ENCODE data around the gene CREB3L1. TPM values are rescaled to one million over a fixed set of nuclear protein-coding genes. Genes with fewer than 3 reads are reported as not detected.

CREB3L1 gene
- total RNA-seq, 4 donors from 2014 or later, result 0.27 to 0.69 (median 0.57) TPM

GRCh38 chr11:46238967-46239800 lies 38.3 kb upstream of the CREB3L1 start:
- peak; percentile 69 to 73 for ATAC-seq

GRCh38 chr11:46239801-46240061 lies 37.7 kb upstream of the CREB3L1 start:
- in situ Hi-C loops (cut with MboI; ENCODE audit: low sequenced_read_pairs in 4 of 4) (loop anchor here (5.0 to 25.0 kb wide), 2 partner anchors 73 to 298 kb away; no protein-coding TSS in a partner anchor), intact Hi-C loops (cut with DNase I; ENCODE audit: low total_unique reads) (loop anchor here (1.0 to 5.0 kb wide), 2 partner anchors 69 to 117 kb away; partner anchors contain the start of gene PHF21A)
- Histone ChIP-seq H3K4me1 (peaks cover 10 to 22% of the 10 kb centered on the region in 2 donors), H3K36me3 (no peaks in the 10 kb centered on the region), H3K27me3 (peaks cover 0 to 18% (median 6%) of the 10 kb centered on the region in 3 donors), H3K9me3 (no peaks in the 10 kb centered on the region), H3K4me3 (no peak overlapping the region), H3K27ac (peak overlapping the region in 1 of 4 donors; percentile 66)
- ATAC-seq (no peak), DNase-seq (no peak)
- no peak for TF ChIP-seq POLR2A (IDR thresholded peaks at IDR 0.05)
- no peak for TF ChIP-seq CTCF (IDR thresholded peaks at IDR 0.05 in 4 of 5, conservative IDR thresholded peaks at IDR 0.05 in 1 of 5)

More at GRCh38 chr11:46238967-46239800, 38.3 kb upstream of the CREB3L1 start:
- Histone ChIP-seq H3K27ac (peak overlapping the region; percentile 1 to 71 (median 68)), H3K9me3 (no peaks in the 10 kb centered on the region), H3K36me3 (no peaks in the 10 kb centered on the region), H3K4me3 (peak overlapping the region; percentile 39 to 65 (median 56)), H3K27me3 (peaks cover 0 to 18% (median 6%) of the 10 kb centered on the region in 3 donors), H3K4me1 (peaks cover 10 to 22% of the 10 kb centered on the region in 2 donors)
- no peak for TF ChIP-seq POLR2A (IDR thresholded peaks at IDR 0.05)
- TF ChIP-seq CTCF (IDR thresholded peaks at IDR 0.05 in 4 of 5, conservative IDR thresholded peaks at IDR 0.05 in 1 of 5), result peak; percentile 95 to 100 (median 99)
- DNase-seq, result peak; percentile 48 to 71
- intact Hi-C loops (cut with DNase I; ENCODE audit: low total_unique reads), result loop anchor here (1.0 to 5.0 kb wide), 2 partner anchors 69 to 117 kb away; partner anchors contain the start of gene PHF21A
- in situ Hi-C loops (cut with MboI; ENCODE audit: low sequenced_read_pairs in 4 of 4), result loop anchor here in 2 of 4 donors (25.0 kb wide), 1 partner anchor 298 kb away; no protein-coding TSS in a partner anchor

- H3K4me1 ChIP-seq, result peaks cover 10 to 22% of the 10 kb centered on the region in 2 donors
These were observed 37.1 kb upstream of the CREB3L1 start for GRCh38 chr11:46240371-46240770.

GRCh38 chr11:46240861-46241260 lies 36.6 kb upstream of the CREB3L1 start:
- Histone ChIP-seq H3K4me1 (peaks cover 10 to 22% of the 10 kb centered on the region in 2 donors), H3K36me3 (no peaks in the 10 kb centered on the region), H3K27ac (no peak overlapping the region), H3K9me3 (no peaks in the 10 kb centered on the region), H3K4me3 (no peak overlapping the region), H3K27me3 (peaks cover 0 to 18% (median 6%) of the 10 kb centered on the region in 3 donors)
- in situ Hi-C loops (cut with MboI; ENCODE audit: low sequenced_read_pairs in 4 of 4), result loop anchor here (5.0 to 25.0 kb wide), 2 partner anchors 71 to 296 kb away; no protein-coding TSS in a partner anchor
- ATAC-seq (no peak), DNase-seq (no peak)
- intact Hi-C loops (cut with DNase I; ENCODE audit: low total_unique reads), result no loop called here
- TF ChIP-seq CTCF (IDR thresholded peaks at IDR 0.05 in 4 of 5, conservative IDR thresholded peaks at IDR 0.05 in 1 of 5) (no peak), POLR2A (IDR thresholded peaks at IDR 0.05) (no peak)

More at GRCh38 chr11:46240371-46240770, 37.1 kb upstream of the CREB3L1 start:
- ATAC-seq (no peak), DNase-seq (no peak)
- peaks cover 0 to 18% (median 6%) of the 10 kb centered on the region in 3 donors for H3K27me3 ChIP-seq
- TF ChIP-seq POLR2A (IDR thresholded peaks at IDR 0.05) (no peak), CTCF (IDR thresholded peaks at IDR 0.05 in 4 of 5, conservative IDR thresholded peaks at IDR 0.05 in 1 of 5) (no peak)
- intact Hi-C loops (cut with DNase I; ENCODE audit: low total_unique reads) (no loop called here), in situ Hi-C loops (cut with MboI; ENCODE audit: low sequenced_read_pairs in 4 of 4) (loop anchor here (5.0 to 25.0 kb wide), 2 partner anchors 72 to 297 kb away; no protein-coding TSS in a partner anchor)
- no peaks in the 10 kb centered on the region for H3K9me3 ChIP-seq
- no peak overlapping the region for H3K4me3 ChIP-seq
- H3K36me3 ChIP-seq, result no peaks in the 10 kb centered on the region
- no peak overlapping the region for H3K27ac ChIP-seq

Measured in gastrocnemius medialis (tissue), 4 donors.